Liver (tissue), 9 donors: ENCODE results near the gene PPM1N. TPM values are rescaled to one million over a fixed set of nuclear protein-coding genes. Genes with fewer than 3 reads are reported as not detected.

Experiments used
- DNase-seq: peaks from one replicate; pipeline ENCODE4 v3.0.0-alpha.2; 2017; ENCODE audit warnings: low spot score
- H3K27ac ChIP-seq, 2 donors: one replicate each; pipeline ENCODE4 v1.7.0; 2013; ENCODE audit warnings: inconsistent platforms in 2 of 2, low read length in 2 of 2, control low read depth in 1 of 2, low read depth in 1 of 2, mild to moderate bottlenecking in 1 of 2
- H3K27me3 ChIP-seq, 4 donors: one replicate each; pipeline versions ENCODE4 v1.6.1 to v1.7.0; 2013; ENCODE audit warnings: low read length in 3 of 4, inconsistent platforms in 1 of 4, mild to moderate bottlenecking in 1 of 4, moderate library complexity in 1 of 4; ENCODE audit not compliant: control insufficient read depth in 4 of 4, insufficient read depth in 4 of 4
- H3K36me3 ChIP-seq, 4 donors: one replicate each; pipeline versions ENCODE4 v1.6.1 to v1.7.0; 2013; ENCODE audit warnings: low read length in 3 of 4, mild to moderate bottlenecking in 3 of 4, low read depth in 1 of 4, moderate library complexity in 1 of 4; ENCODE audit not compliant: control insufficient read depth in 4 of 4, insufficient read depth in 3 of 4
- H3K4me1 ChIP-seq, 4 donors: one replicate each; pipeline versions ENCODE4 v1.6.1 to v1.7.0; 2013; ENCODE audit warnings: low read length in 3 of 4, mild to moderate bottlenecking in 3 of 4, moderate library complexity in 1 of 4; ENCODE audit not compliant: control insufficient read depth in 4 of 4, insufficient read depth in 4 of 4
- H3K4me3 ChIP-seq, 3 donors: one replicate each; pipeline versions ENCODE4 v1.6.1 to v1.7.0; 2013; ENCODE audit warnings: low read length in 3 of 3, control low read depth in 1 of 3, low read depth in 1 of 3, mild to moderate bottlenecking in 1 of 3
- H3K9ac ChIP-seq, 2 donors: one replicate each; pipeline ENCODE4 v1.7.0; 2013; ENCODE audit warnings: low read length in 2 of 2, mild to moderate bottlenecking in 2 of 2, moderate library complexity in 2 of 2, control low read depth in 1 of 2, low read depth in 1 of 2
- H3K9me3 ChIP-seq, 4 donors: one replicate each; pipeline versions ENCODE4 v1.6.1 to v1.7.0; 2013; ENCODE audit warnings: low read length in 3 of 4; ENCODE audit not compliant: control insufficient read depth in 4 of 4
- ATF3 ChIP-seq: IDR thresholded peaks from 2 replicates; pipeline ENCODE4 v1.6.1; 2016; ENCODE audit warnings: antibody characterized with exemption
- EGR1 ChIP-seq, 2 donors: IDR thresholded peaks; 2 replicates each; pipeline ENCODE4 v1.6.1; 2016 to 2018; ENCODE audit warnings: antibody characterized with exemption in 2 of 2, low read depth in 2 of 2
- FOXA2 ChIP-seq: IDR thresholded peaks from 2 replicates; pipeline ENCODE4 v1.6.1; 2016; ENCODE audit warnings: antibody characterized with exemption
- GABPA ChIP-seq, 2 donors: IDR thresholded peaks in 1 of 2; conservative IDR thresholded peaks in 1 of 2; 2 replicates each; pipeline ENCODE4 v1.6.1; 2016; ENCODE audit warnings: antibody characterized with exemption in 2 of 2, mild to moderate bottlenecking in 1 of 2, moderate library complexity in 1 of 2
- HNF4A ChIP-seq, 2 donors: conservative IDR thresholded peaks; 2 replicates each; pipeline ENCODE4 v1.6.1; 2016; ENCODE audit warnings: antibody characterized with exemption in 2 of 2, mild to moderate bottlenecking in 2 of 2
- HNF4G ChIP-seq: IDR thresholded peaks from 2 replicates; pipeline ENCODE4 v1.6.1; 2016; ENCODE audit warnings: antibody characterized with exemption
- JUND ChIP-seq, 2 donors: IDR thresholded peaks; 2 replicates each; pipeline ENCODE4 v1.6.1; 2016; ENCODE audit warnings: antibody characterized with exemption in 2 of 2
- NR2F2 ChIP-seq: IDR thresholded peaks from 2 replicates; pipeline ENCODE4 v1.6.1; 2016; ENCODE audit warnings: antibody characterized with exemption
- RXRA ChIP-seq, 2 donors: IDR thresholded peaks; 2 replicates each; pipeline ENCODE4 v1.6.1; 2017 to 2018; ENCODE audit warnings: antibody characterized with exemption in 2 of 2, mild to moderate bottlenecking in 1 of 2
- SP1 ChIP-seq: IDR thresholded peaks from 2 replicates; pipeline ENCODE4 v1.6.1; 2018; ENCODE audit warnings: antibody characterized with exemption, mild to moderate bottlenecking
- TAF1 ChIP-seq: conservative IDR thresholded peaks from 2 replicates; pipeline ENCODE4 v1.6.1; 2016; ENCODE audit warnings: antibody characterized with exemption, mild to moderate bottlenecking
- YY1 ChIP-seq: IDR thresholded peaks from 2 replicates; pipeline ENCODE4 v1.6.1; 2016; ENCODE audit warnings: antibody characterized with exemption, mild to moderate bottlenecking
- WGBS: extraction: QIAGEN DNeasy Blood & Tissue Kit; methylation state at CpG from one replicate; pipeline ENCODE4 v1.1.7; 2013; 5-methylcytosine and 5-hydroxymethylcytosine counted together
- polyA plus RNA-seq, 2 donors: library from polyadenylated mRNA; stranded (reverse) in 1 of 2; unstranded in 1 of 2; fragments of 200-250 nt in 1 of 2; fragments of >200 nt in 1 of 2; fragmentation: Nextera tagmentation in 1 of 2; extraction: Ambion mirVana in 1 of 2; gene quantifications; one replicate each; pipeline versions ENCODE4 v1.2.1 to v1.2.3, GENCODE V29; 2013 to 2015
- total RNA-seq, 2 donors: library from RNA; depleted of rRNA; stranded (reverse); fragments of >200 nt; gene quantifications; one replicate each; pipeline ENCODE4 v1.2.3, GENCODE V29; 2014
- TF ChIP-seq, protein P1 (sequence below): IDR thresholded peaks from 2 replicates; pipeline ENCODE4 v1.6.1; 2016; ENCODE audit warnings: antibody characterized with exemption, mild to moderate bottlenecking
- TF ChIP-seq, protein P2 (sequence below): IDR thresholded peaks from 2 replicates; pipeline ENCODE4 v1.6.1; 2016; ENCODE audit warnings: antibody characterized with exemption
- donor health status: healthy.
- donor health status: healthy.
- donor health status: healthy.
- donor health status: healthy.
- donor health status: healthy.

The PPM1N gene
- total RNA-seq (1 to 10 TPM in 1 of 2 donors, under 1 TPM in 1; 0.17 to 1.5 TPM), polyA plus RNA-seq (under 1 TPM; 0.45 to 0.49 TPM)

DNA sequence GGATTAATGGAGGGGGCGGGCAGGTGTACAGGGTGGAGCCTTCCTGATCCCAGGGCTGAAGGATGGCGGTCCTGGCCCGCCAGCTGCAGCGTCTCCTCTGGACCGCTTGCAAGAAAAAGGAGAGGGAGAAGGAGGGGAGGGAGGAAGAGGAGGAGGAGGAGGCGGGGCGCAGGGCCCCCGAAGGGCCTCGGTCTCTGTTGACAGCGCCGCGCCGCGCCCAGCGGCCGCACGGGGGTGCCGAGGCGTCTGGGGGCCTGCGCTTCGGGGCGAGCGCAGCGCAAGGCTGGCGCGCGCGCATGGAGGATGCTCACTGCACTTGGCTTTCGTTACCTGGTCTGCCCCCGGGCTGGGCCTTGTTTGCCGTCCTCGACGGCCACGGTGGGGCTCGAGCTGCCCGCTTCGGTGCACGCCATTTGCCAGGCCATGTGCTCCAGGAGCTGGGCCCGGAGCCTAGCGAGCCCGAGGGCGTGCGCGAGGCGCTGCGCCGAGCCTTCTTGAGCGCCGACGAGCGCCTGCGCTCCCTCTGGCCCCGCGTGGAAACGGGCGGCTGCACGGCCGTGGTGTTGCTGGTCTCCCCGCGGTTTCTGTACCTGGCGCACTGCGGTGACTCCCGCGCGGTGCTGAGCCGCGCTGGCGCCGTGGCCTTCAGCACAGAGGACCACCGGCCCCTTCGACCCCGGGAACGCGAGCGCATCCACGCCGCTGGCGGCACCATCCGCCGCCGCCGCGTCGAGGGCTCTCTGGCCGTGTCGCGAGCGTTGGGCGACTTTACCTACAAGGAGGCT is at the start of gene PPM1N:
Gene PPM1N (plus strand): TSS at position 33 of the 785 bp plus-strand sequence. CDS start 30 bp downstream, at position 63.
- no peak for DNase-seq
- H3K27me3 ChIP-seq = peaks cover 0 to 6% (median 2%) of the 10 kb centered on the region in 4 donors
- no peaks in the 10 kb centered on the region for H3K9me3 ChIP-seq
- H3K27ac ChIP-seq = no peak within 1 kb of the TSS
- H3K9ac ChIP-seq = no peak within 1 kb of the TSS
- TF ChIP-seq JUND (IDR thresholded peaks at IDR 0.05) (no peak), NR2F2 (no peak), HNF4G (no peak), SP1 (no peak), YY1 (no peak), FOXA2 (no peak), HNF4A (conservative IDR thresholded peaks at IDR 0.05) (no peak), TAF1 (no peak), ATF3 (no peak)
- TF ChIP-seq, protein P1, sequence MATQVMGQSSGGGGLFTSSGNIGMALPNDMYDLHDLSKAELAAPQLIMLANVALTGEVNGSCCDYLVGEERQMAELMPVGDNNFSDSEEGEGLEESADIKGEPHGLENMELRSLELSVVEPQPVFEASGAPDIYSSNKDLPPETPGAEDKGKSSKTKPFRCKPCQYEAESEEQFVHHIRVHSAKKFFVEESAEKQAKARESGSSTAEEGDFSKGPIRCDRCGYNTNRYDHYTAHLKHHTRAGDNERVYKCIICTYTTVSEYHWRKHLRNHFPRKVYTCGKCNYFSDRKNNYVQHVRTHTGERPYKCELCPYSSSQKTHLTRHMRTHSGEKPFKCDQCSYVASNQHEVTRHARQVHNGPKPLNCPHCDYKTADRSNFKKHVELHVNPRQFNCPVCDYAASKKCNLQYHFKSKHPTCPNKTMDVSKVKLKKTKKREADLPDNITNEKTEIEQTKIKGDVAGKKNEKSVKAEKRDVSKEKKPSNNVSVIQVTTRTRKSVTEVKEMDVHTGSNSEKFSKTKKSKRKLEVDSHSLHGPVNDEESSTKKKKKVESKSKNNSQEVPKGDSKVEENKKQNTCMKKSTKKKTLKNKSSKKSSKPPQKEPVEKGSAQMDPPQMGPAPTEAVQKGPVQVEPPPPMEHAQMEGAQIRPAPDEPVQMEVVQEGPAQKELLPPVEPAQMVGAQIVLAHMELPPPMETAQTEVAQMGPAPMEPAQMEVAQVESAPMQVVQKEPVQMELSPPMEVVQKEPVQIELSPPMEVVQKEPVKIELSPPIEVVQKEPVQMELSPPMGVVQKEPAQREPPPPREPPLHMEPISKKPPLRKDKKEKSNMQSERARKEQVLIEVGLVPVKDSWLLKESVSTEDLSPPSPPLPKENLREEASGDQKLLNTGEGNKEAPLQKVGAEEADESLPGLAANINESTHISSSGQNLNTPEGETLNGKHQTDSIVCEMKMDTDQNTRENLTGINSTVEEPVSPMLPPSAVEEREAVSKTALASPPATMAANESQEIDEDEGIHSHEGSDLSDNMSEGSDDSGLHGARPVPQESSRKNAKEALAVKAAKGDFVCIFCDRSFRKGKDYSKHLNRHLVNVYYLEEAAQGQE = no peak
- TF ChIP-seq, protein P2, sequence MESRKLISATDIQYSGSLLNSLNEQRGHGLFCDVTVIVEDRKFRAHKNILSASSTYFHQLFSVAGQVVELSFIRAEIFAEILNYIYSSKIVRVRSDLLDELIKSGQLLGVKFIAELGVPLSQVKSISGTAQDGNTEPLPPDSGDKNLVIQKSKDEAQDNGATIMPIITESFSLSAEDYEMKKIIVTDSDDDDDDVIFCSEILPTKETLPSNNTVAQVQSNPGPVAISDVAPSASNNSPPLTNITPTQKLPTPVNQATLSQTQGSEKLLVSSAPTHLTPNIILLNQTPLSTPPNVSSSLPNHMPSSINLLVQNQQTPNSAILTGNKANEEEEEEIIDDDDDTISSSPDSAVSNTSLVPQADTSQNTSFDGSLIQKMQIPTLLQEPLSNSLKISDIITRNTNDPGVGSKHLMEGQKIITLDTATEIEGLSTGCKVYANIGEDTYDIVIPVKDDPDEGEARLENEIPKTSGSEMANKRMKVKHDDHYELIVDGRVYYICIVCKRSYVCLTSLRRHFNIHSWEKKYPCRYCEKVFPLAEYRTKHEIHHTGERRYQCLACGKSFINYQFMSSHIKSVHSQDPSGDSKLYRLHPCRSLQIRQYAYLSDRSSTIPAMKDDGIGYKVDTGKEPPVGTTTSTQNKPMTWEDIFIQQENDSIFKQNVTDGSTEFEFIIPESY = no peak
- H3K4me1 ChIP-seq = peaks cover 18 to 25% (median 20%) of the 10 kb centered on the region in 4 donors
- H3K36me3 ChIP-seq = no peaks in the 10 kb centered on the region
- WGBS = 9% methylated on average over 89 of the region's 89 CpGs
- H3K4me3 ChIP-seq = peak within 1 kb of the TSS in 2 of 3 donors; percentile 14 to 17

DNA sequence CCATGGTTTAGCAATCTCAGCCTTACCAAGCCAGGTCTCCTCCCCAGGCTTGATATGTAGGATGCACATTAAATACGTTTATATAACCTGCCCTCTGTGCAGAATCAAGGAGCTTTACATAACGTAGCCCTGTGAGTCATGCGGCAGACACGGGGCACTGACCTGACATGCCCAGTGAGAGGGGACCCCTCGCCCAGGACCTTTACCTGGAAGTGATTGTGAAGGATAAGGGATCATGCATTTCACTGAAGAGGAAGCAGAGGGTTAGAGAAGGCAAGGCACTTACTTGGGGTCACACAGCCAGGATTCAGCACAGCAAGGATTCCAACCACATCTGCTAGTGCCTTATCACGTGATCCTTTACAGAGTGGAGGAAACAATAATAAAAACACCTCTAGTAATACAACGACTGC is 49.4 kb upstream of the PPM1N start:
- Histone ChIP-seq H3K36me3 (no peaks in the 10 kb centered on the region), H3K9me3 (no peaks in the 10 kb centered on the region), H3K4me3 (no peak overlapping the region), H3K27me3 (no peaks in the 10 kb centered on the region), H3K4me1 (peaks cover 4 to 24% (median 8%) of the 10 kb centered on the region in 4 donors), H3K9ac (no peak overlapping the region), H3K27ac (no peak overlapping the region)
- no peak for TF ChIP-seq FOXA2
- TF ChIP-seq, protein P2 = no peak
- TF ChIP-seq HNF4A (conservative IDR thresholded peaks at IDR 0.05) = no peak
- TF ChIP-seq SP1 = no peak
- TF ChIP-seq RXRA (IDR thresholded peaks at IDR 0.05) = no peak
- no peak for TF ChIP-seq HNF4G
- no peak for TF ChIP-seq JUND (IDR thresholded peaks at IDR 0.05)
- TF ChIP-seq GABPA (IDR thresholded peaks at IDR 0.05 in 1 of 2, conservative IDR thresholded peaks at IDR 0.05 in 1 of 2) = no peak
- no peak for TF ChIP-seq EGR1 (IDR thresholded peaks at IDR 0.05; ENCODE audit: low read depth in 2 of 2)
- WGBS = 76% methylated on average over 7 of the region's 7 CpGs
- DNase-seq = no peak
